ENCODE data around the gene CPA2. TPM values are rescaled to one million over a fixed set of nuclear protein-coding genes. Genes with fewer than 3 reads are reported as not detected.
A peak's percentile ranks its signal among the peaks of the same experiment; 100 is the strongest.
"Not testable (repeated sequence)": the region's sequence is repeated elsewhere in the genome, so short reads cannot be mapped to it uniquely, and the experiment has no call there.

Gene CPA2
- total RNA-seq, 1 donor from 2014 or later, result 0.82 TPM

- Mint-ChIP-seq H3K4me1 (peaks cover 3% of the 10 kb centered on the region), H3K9me3 (peaks cover 10% of the 10 kb centered on the region), H3K4me3 (no peak overlapping the region), H3K27ac (no peak overlapping the region), H3K36me3 (no peaks in the 10 kb centered on the region), H3K27me3 (ENCODE audit: insufficient read depth, low read depth) (peaks cover 2% of the 10 kb centered on the region)
- H3K9me3 ChIP-seq (ENCODE audit: low read depth), result no peaks in the 10 kb centered on the region
- no peaks in the 10 kb centered on the region for H3K36me3 ChIP-seq
- H4K20me1 ChIP-seq (ENCODE audit: low read depth), result no peaks in the 10 kb centered on the region
- peaks cover 23% of the 10 kb centered on the region for H3F3A ChIP-seq (ENCODE audit: low read depth)
- no peak for TF ChIP-seq EZH2 (IDR thresholded peaks at IDR 0.05)
- no peak for TF ChIP-seq EZH2phosphoT487 (IDR thresholded peaks at IDR 0.05)
- TF ChIP-seq, protein P1, sequence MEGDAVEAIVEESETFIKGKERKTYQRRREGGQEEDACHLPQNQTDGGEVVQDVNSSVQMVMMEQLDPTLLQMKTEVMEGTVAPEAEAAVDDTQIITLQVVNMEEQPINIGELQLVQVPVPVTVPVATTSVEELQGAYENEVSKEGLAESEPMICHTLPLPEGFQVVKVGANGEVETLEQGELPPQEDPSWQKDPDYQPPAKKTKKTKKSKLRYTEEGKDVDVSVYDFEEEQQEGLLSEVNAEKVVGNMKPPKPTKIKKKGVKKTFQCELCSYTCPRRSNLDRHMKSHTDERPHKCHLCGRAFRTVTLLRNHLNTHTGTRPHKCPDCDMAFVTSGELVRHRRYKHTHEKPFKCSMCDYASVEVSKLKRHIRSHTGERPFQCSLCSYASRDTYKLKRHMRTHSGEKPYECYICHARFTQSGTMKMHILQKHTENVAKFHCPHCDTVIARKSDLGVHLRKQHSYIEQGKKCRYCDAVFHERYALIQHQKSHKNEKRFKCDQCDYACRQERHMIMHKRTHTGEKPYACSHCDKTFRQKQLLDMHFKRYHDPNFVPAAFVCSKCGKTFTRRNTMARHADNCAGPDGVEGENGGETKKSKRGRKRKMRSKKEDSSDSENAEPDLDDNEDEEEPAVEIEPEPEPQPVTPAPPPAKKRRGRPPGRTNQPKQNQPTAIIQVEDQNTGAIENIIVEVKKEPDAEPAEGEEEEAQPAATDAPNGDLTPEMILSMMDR (IDR thresholded peaks at IDR 0.05), result no peak
- H3K27me3 ChIP-seq, result no peaks in the 10 kb centered on the region
- no peak for DNase-seq (ENCODE audit: low spot score)
- no peak overlapping the region for H3K4me2 ChIP-seq
- no peak overlapping the region for H3K4me3 ChIP-seq
- no peak overlapping the region for H3K27ac ChIP-seq
- H2AFZ ChIP-seq (replicated peaks), result no peak overlapping the region
- H3K79me2 ChIP-seq (ENCODE audit: low read depth), result no peaks in the 10 kb centered on the region
- no peak overlapping the region for H3K9ac ChIP-seq
- peaks cover 20% of the 10 kb centered on the region for H3K4me1 ChIP-seq
Observed at GRCh38 chr7:130226333-130226732, 40.3 kb upstream of the CPA2 start.

GRCh38 chr7:130227883-130228575 is 38.6 kb upstream of the CPA2 start:
- Histone ChIP-seq H3K9ac (no peak overlapping the region), H3K27me3 (no peaks in the 10 kb centered on the region), H3K36me3 (no peaks in the 10 kb centered on the region), H3K4me3 (no peak overlapping the region), H4K20me1 (ENCODE audit: low read depth) (no peaks in the 10 kb centered on the region), H3F3A (ENCODE audit: low read depth) (peaks cover 23% of the 10 kb centered on the region), H3K9me3 (ENCODE audit: low read depth) (no peaks in the 10 kb centered on the region), H3K79me2 (ENCODE audit: low read depth) (no peaks in the 10 kb centered on the region), H3K4me2 (peak overlapping the region; percentile 21), H3K27ac (peak overlapping the region; percentile 82), H2AFZ (replicated peaks) (no peak overlapping the region), H3K4me1 (peaks cover 20% of the 10 kb centered on the region)
- peak; percentile 9 for DNase-seq (ENCODE audit: low spot score)
- Mint-ChIP-seq H3K27ac (no peak overlapping the region), H3K4me3 (no peak overlapping the region), H3K36me3 (no peaks in the 10 kb centered on the region), H3K4me1 (peaks cover 3% of the 10 kb centered on the region), H3K27me3 (ENCODE audit: insufficient read depth, low read depth) (peaks cover 5% of the 10 kb centered on the region), H3K9me3 (peaks cover 10% of the 10 kb centered on the region)
- no peak for TF ChIP-seq EZH2 (IDR thresholded peaks at IDR 0.05)
- no peak for TF ChIP-seq EZH2phosphoT487 (IDR thresholded peaks at IDR 0.05)
- TF ChIP-seq, protein P1 (IDR thresholded peaks at IDR 0.05), result no peak

DNA sequence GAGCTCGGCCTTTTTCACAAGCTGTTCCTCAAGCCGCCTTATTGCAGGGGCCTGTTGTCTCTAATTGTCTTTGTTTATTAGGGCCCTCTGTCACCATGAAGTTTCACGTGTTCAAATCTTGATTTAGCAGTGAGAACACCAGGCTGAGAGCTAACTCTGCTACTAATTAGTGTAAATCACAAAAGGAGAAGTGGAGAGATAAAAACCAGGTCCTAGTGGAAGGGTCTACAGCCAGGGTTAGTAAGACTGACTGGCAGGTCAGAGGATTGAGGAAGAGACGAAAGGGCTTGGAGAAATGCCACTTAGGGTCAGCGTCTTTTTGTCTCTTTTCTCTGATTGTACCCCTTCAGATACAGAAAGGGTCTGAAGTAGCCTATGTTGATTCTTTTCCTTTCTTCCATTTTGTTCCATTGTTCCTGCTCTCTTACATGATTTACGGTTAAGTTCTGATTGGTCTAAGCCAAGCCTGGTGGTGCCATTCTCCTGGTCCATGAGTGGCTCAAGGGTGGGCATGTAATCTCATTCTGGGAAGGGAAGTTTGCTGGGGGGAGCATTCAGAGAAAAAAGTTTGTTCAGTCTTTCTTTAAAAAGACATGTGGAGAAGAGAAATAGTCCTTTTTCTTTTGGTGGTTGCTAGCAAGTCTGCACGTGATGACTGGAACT is 37.7 kb upstream of the CPA2 start:
- no peaks in the 10 kb centered on the region for H3K36me3 Mint-ChIP-seq
- H3K9me3 ChIP-seq (ENCODE audit: low read depth), result no peaks in the 10 kb centered on the region
- H3K4me3 ChIP-seq, result no peak overlapping the region
- DNase-seq (ENCODE audit: low spot score), result peak; percentile 37
- H3K4me2 ChIP-seq, result peak overlapping the region; percentile 19
- no peak overlapping the region for H3K9ac ChIP-seq
- TF ChIP-seq, protein P1 (IDR thresholded peaks at IDR 0.05), result no peak
- TF ChIP-seq EZH2 (IDR thresholded peaks at IDR 0.05) (no peak), EZH2phosphoT487 (IDR thresholded peaks at IDR 0.05) (no peak)
- H3K36me3 ChIP-seq, result no peaks in the 10 kb centered on the region
- H3F3A ChIP-seq (ENCODE audit: low read depth), result peaks cover 23% of the 10 kb centered on the region
- H3K79me2 ChIP-seq (ENCODE audit: low read depth), result no peaks in the 10 kb centered on the region
- H3K4me3 Mint-ChIP-seq, result no peak overlapping the region
- peak overlapping the region; percentile 82 for H3K27ac ChIP-seq
- H2AFZ ChIP-seq (replicated peaks), result peak overlapping the region; percentile 47
- peaks cover 10% of the 10 kb centered on the region for H3K9me3 Mint-ChIP-seq
- H3K4me1 ChIP-seq, result peaks cover 20% of the 10 kb centered on the region
- H3K4me1 Mint-ChIP-seq, result peaks cover 3% of the 10 kb centered on the region
- H3K27ac Mint-ChIP-seq, result peak overlapping the region; percentile 38
- no peaks in the 10 kb centered on the region for H4K20me1 ChIP-seq (ENCODE audit: low read depth)
- H3K27me3 Mint-ChIP-seq (ENCODE audit: insufficient read depth, low read depth), result peaks cover 5% of the 10 kb centered on the region
- no peaks in the 10 kb centered on the region for H3K27me3 ChIP-seq

DNA sequence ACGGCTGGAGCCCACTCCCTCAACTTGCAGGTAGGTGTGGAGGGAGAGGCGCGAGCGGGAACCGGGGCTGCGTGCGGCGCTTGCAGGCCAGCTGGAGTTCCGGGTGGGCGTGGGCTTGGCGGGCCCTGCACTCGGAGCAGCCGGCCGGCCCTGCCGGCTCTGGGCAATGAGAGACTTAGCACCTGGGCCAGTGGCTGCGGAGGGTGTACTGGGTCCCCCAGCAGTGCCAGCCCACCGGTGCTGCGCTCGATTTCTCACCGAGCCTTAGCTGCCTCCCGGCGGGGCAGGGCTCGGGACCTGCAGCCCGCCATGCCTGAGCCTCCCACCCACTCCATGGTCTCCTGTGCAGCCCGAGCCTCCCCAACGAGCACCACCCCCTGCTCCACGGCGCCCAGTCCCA is 36.7 kb upstream of the CPA2 start:
- H3K9ac ChIP-seq; H3K36me3 Mint-ChIP-seq; H3K4me3 ChIP-seq; H2AFZ ChIP-seq (replicated peaks); H3K27ac Mint-ChIP-seq; H4K20me1 ChIP-seq (ENCODE audit: low read depth); H3K27me3 ChIP-seq; H3K4me3 Mint-ChIP-seq; H3K27ac ChIP-seq; H3K4me1 Mint-ChIP-seq; H3K4me2 ChIP-seq; H3K36me3 ChIP-seq; H3K27me3 Mint-ChIP-seq (ENCODE audit: insufficient read depth, low read depth); H3K9me3 ChIP-seq (ENCODE audit: low read depth); H3K79me2 ChIP-seq (ENCODE audit: low read depth); DNase-seq (ENCODE audit: low spot score): not testable (repeated sequence)
- Histone ChIP-seq H3K4me1 (peaks cover 20% of the 10 kb centered on the region), H3F3A (ENCODE audit: low read depth) (peaks cover 23% of the 10 kb centered on the region)
- peaks cover 10% of the 10 kb centered on the region for H3K9me3 Mint-ChIP-seq
